22Rv1 (cell line): ENCODE data around the gene H19.

Experiments used
- ZFX ChIP-seq: fragments of 450-650 bp; IDR thresholded peaks from 2 replicates; pipeline ENCODE4 v1.6.1; 2017; ENCODE audit warnings: antibody characterized with exemption, borderline replicate concordance
- TF ChIP-seq, protein P1 (sequence below): fragments of 450-650 bp; IDR thresholded peaks from 2 replicates; pipeline ENCODE4 v1.5.1; 2017; ENCODE audit warnings: mild to moderate bottlenecking

DNA sequence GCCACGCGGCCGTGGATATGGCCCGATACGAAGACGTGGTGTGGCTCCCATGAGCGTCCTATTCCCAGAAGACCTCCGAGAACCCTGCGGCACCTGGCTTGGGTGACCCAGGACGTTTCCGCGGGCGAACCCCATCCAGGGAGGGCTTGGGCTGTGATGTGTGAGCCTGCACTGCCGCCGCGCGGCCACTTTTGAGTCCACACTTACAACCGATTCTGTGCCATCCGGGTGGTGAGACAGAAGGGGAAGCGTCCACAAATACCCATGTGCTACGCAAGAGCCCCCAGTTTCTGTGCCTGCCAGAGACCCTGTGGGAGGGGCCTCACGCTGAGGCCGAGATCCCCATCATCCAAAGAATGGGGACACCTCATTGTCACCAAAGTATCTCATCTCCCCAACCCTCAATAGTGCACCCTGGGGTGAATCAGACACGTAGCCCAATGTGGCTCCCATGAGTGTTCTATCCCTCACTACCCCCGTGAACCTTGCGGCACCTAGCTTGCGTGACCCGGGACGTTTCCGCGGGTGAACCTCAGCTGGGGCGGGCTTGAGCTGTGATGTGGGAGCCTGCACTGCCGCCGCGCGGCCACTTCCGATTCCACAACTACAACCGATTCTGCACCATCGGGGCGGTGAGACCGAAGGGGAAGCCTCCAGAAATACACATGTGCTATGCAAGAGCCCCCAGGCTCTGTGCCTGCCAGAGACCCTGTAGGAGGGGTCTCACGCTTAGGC lies 4.6 kb upstream of the H19 start:
- TF ChIP-seq, protein P1, sequence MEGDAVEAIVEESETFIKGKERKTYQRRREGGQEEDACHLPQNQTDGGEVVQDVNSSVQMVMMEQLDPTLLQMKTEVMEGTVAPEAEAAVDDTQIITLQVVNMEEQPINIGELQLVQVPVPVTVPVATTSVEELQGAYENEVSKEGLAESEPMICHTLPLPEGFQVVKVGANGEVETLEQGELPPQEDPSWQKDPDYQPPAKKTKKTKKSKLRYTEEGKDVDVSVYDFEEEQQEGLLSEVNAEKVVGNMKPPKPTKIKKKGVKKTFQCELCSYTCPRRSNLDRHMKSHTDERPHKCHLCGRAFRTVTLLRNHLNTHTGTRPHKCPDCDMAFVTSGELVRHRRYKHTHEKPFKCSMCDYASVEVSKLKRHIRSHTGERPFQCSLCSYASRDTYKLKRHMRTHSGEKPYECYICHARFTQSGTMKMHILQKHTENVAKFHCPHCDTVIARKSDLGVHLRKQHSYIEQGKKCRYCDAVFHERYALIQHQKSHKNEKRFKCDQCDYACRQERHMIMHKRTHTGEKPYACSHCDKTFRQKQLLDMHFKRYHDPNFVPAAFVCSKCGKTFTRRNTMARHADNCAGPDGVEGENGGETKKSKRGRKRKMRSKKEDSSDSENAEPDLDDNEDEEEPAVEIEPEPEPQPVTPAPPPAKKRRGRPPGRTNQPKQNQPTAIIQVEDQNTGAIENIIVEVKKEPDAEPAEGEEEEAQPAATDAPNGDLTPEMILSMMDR, result no peak
- no peak for TF ChIP-seq ZFX
